HG03571 (cell line): ENCODE measurements around the gene MDGA2.

ENCODE experiments used
- ATAC-seq: cut with Tn5 transposase; IDR thresholded peaks from one replicate; pipeline ENCODE4 v1.9.1; 2021; ENCODE audit not compliant: unreplicated experiment

Gene MDGA2

DNA sequence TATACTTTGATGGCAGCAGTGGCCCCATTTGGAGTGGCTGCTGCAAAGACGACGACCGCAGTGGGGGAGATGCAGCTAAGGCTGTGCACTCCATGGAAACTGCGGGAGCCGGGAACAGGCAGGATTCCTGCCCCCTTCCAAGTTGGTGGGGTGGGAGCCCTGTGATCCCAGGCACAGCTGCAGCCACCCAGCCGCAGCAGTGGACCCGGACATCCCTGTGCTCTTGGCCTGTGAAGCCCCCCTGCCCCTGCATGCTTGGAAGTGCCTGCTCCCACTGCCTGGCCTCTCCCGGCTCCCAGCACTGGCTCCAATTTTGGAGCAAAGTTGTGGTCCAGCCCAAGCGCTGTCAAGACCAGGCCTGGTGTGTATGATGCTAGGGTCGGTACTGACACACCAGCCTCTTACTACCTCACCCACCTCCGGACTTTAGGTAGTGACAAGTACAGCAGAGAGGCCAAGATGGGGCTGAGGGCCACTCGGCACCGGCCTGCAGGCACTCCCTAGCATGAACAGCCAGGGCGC, 521.1 kb downstream of the MDGA2 start:
- ATAC-seq = no peak

- no peak for ATAC-seq
These were observed 521.7 kb downstream of the MDGA2 start for GRCh38 chr14:47153746-47154145.

- ATAC-seq = no peak
These were observed 525.1 kb downstream of the MDGA2 start for GRCh38 chr14:47150267-47150666.

DNA sequence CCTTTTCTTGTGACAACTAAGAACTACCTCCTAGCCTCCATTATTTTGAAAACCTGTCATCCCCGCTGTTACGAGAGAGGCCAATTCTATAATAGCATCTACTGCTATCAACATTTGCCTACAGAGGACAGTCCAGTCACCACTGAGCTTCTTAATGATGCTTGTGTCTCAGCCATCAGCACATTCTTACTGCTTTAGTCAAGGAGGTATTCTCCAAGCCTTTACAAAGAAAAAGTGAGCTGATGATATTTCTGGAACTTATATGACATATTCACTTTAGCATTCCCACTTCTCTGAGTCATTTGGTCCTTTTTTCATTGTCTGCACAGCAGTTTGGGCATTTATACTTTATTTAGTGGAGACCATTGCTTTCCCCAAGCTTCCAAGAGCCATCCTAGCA, 526.1 kb downstream of the MDGA2 start:
- ATAC-seq = no peak

- ATAC-seq = no peak
These were observed 526.7 kb downstream of the MDGA2 start for GRCh38 chr14:47148686-47149085.

GRCh38 chr14:47120645-47121044, 554.8 kb downstream of the MDGA2 start:
- no peak for ATAC-seq

GRCh38 chr14:47103771-47104170, 571.6 kb downstream of the MDGA2 start:
- no peak for ATAC-seq

DNA sequence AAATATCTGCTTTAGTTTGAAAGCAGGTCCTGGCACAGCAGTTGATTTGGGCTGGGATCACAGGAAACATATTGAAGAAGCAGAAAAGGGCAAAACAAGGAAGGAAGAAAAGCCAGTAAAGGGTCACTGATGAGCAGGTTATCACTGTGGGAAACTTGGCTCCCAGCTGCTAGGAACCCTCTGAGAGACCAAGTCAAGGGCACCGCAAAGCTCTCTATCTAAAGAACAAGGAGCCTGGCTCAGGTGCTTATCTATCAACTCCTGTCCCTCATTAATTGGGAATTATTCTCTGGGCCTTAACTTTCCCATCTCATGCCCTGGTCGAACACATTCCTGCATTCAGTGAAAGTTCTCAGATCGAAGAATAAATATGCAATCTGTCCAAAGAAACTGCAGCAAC, 572.9 kb downstream of the MDGA2 start:
- ATAC-seq = no peak

GRCh38 chr14:47085678-47086077, 589.7 kb downstream of the MDGA2 start:
- ATAC-seq = no peak

GRCh38 chr14:47065326-47065725, 610.1 kb downstream of the MDGA2 start:
- no peak for ATAC-seq

DNA sequence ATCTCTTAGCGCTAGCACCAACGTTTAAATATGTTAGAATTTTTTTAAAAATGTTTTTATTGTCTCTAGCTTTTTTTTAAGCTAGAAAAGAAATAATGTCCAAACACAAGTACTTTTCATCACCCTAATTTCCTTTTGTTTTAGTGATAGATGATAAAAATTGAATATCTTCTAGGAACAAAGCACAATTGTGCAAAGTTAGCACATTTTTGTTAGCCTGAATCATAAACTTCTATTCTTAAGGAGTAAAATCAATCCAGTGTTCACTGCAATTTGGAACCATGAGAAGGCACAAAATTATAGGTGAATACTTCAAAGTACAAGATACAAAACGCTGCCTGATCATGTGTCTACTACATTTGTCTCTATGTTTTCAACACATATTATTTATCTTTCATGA, 615.4 kb downstream of the MDGA2 start:
- ATAC-seq = no peak

DNA sequence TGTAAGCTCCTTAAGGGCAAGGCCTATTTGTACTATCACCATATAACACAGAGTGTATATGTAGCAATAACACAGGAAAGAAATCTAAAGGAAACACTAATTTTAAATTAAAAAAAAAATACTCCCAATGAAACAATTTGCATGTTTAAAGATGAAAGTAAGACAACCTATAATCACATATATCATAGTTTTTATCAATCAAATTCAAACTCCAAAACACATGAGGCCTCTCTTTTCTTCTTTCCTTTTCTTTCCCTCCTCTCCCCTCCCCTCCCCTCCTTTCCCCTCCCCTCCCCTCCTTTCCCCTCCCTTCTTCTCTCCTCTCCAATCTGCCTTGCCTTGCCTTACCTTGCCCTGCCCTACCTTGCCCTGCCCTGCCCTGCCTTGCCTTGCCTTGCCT, 618.0 kb downstream of the MDGA2 start:
- no peak for ATAC-seq

- ATAC-seq = no peak
These were observed 630.6 kb downstream of the MDGA2 start for GRCh38 chr14:47044841-47045240.

DNA sequence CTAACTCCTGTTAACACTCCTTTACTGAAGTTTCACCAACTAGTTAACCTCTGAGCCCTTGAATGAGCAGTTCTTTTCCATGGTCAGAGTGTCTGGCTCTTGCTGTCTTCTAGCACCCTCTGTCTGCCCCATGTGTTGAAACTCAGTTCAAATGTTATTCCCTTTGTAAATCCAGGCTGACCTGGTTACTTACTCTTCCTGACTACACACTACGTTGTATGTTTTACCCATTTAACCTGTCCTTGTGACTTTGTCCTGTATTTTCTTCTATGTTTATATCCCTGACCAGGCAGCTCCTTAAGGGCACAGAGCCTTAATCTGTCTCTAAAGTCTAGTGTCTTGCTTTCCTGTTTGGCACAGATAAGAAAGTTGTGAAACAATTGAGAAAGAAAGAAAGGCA, 634.9 kb downstream of the MDGA2 start:
- ATAC-seq = no peak

- ATAC-seq = no peak
These were observed 636.1 kb downstream of the MDGA2 start for GRCh38 chr14:47039336-47039735.

DNA sequence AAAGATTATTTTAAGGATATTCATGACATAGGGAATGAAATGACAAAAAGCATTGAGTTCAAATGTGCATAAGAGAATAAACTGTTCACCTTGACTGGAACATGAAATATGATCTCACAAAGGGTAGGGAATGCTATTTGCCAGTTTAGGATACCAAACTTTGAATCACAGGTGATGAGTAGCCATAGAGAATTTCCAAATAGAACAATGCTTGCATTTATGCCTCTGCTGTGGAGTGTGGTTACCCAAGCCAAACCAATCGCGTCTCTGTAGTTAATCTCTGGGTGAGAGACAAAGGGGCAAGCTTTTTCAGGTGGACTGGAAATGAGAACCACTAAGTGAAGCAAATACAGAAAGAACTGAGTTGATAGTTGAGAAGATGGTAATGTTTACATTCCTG, 652.7 kb downstream of the MDGA2 start:
- no peak for ATAC-seq

DNA sequence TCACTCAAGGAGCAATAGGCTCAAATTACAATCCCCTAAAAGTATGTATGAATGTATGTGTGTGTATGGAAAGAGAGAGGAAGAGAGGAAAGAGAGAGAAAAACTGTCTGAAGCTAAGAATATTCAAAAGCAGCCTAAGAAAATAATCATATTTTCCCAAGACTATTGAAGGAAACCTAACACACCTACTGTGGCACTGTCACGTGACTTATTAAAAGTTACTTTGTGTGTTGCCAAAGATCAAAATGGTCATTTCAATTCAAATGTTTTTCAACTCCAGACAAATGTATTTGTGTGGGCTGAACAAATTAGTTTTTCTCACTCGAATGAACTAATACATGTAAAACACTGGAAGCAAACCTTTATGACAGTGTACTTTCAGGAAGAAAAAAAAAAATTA, 654.9 kb downstream of the MDGA2 start:
- no peak for ATAC-seq

- ATAC-seq = no peak
These were observed 662.7 kb downstream of the MDGA2 start for GRCh38 chr14:47012533-47013280.

DNA sequence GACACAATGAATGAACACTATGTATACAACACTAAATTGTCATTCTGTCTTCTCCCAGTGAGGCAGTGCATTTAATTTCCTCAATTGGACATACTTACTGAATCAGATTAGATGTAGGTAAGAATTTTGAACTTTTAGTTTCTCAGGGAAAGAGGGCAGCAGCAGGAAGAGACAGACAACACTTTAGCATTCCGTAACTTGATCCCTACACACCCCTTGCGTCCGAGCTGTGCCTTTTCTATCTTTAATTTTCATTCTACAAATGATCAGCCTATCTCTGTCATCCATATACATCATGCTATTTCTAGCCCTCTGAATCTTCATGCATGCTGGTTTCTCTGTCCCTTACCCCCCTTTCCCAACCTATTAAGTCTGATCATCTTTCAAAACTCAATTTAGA, 665.8 kb downstream of the MDGA2 start:
- no peak for ATAC-seq

- ATAC-seq = no peak
These were observed 666.7 kb downstream of the MDGA2 start for GRCh38 chr14:47008732-47009131.

GRCh38 chr14:46999661-47000060, 675.7 kb downstream of the MDGA2 start:
- ATAC-seq = no peak

DNA sequence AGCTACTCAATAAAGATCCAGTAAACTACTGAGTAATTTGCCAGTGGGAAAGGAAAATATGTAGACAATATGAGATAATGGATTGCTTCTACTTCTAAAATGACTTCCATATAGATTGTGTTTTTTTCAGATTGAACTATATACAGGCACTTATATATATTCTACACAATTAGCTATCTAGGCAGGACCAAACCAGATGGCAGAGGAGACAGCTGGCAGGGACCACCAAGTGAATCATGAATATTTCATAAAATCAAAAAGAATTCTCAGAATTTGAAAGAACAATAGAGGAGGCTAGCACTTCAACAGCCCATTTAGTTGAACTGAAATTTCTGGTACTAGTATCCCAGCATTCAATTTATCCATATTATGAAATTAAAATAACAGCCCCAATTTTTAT, 685.8 kb downstream of the MDGA2 start:
- ATAC-seq = no peak

DNA sequence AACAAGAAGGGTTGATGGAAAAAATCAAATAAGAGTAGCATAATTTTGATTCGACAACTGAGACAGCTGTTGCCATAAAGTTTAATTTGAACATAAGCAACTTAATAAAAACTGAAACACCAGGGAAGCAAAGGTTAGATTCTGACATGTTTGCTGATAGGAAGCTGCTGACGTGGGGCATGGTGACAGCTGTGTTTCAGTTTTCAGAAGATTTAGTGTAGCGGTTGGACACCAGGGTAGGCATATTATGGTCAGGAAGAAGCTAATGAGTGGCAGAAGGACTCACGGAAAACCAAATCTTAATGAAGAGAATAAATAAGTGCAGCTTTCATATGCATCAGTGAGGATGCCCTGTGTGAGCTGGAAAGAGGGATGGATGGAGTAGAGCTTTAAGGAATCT, 687.1 kb downstream of the MDGA2 start:
- ATAC-seq = no peak
